ENCODE measurements around the gene TECTB. TPM values are rescaled to one million over a fixed set of nuclear protein-coding genes. Genes with fewer than 3 reads are reported as not detected.

Gene TECTB
- total RNA-seq, 2 donors from 2014 or later = not detected

GRCh38 chr10:112335111-112335867, 52.1 kb downstream of the TECTB start:
- H3K27me3 ChIP-seq = no peaks in the 10 kb centered on the region
- H3K4me1 ChIP-seq = peaks cover 0 to 4% of the 10 kb centered on the region in 2 donors
- H3K9me3 ChIP-seq = no peaks in the 10 kb centered on the region
- H3K4me3 ChIP-seq = no peak overlapping the region
- no peaks in the 10 kb centered on the region for H3K36me3 ChIP-seq
- DNase-seq (ENCODE audit: low spot score) = no peak
- TF ChIP-seq, protein P1, sequence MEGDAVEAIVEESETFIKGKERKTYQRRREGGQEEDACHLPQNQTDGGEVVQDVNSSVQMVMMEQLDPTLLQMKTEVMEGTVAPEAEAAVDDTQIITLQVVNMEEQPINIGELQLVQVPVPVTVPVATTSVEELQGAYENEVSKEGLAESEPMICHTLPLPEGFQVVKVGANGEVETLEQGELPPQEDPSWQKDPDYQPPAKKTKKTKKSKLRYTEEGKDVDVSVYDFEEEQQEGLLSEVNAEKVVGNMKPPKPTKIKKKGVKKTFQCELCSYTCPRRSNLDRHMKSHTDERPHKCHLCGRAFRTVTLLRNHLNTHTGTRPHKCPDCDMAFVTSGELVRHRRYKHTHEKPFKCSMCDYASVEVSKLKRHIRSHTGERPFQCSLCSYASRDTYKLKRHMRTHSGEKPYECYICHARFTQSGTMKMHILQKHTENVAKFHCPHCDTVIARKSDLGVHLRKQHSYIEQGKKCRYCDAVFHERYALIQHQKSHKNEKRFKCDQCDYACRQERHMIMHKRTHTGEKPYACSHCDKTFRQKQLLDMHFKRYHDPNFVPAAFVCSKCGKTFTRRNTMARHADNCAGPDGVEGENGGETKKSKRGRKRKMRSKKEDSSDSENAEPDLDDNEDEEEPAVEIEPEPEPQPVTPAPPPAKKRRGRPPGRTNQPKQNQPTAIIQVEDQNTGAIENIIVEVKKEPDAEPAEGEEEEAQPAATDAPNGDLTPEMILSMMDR (IDR thresholded peaks at IDR 0.05) = no peak
- no peak overlapping the region for H3K27ac ChIP-seq

DNA sequence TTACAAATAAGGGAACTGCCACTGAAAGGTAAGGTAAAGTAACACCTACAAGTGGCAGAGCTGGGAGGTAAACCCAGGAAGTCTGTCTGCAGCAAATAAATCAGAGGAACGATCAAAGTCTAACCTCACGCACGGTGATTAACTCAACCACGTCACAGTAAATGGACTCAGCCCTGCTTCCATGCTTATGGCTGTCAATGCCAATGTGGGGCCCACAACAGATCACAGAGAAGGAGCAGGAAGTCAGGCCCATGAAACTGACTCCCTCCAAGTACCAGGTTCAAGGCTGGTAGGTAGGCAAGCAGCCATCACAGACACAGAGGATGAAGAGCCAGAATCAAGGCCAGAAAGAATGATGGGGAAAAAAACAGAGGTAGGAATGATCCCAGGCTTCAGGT, 52.7 kb downstream of the TECTB start:
- Histone ChIP-seq H3K36me3 (no peaks in the 10 kb centered on the region), H3K4me1 (peaks cover 0 to 4% of the 10 kb centered on the region in 2 donors), H3K27ac (no peak overlapping the region), H3K4me3 (no peak overlapping the region), H3K27me3 (no peaks in the 10 kb centered on the region), H3K9me3 (no peaks in the 10 kb centered on the region)
- TF ChIP-seq, protein P1 (IDR thresholded peaks at IDR 0.05) = no peak
- DNase-seq (ENCODE audit: low spot score) = no peak

- Histone ChIP-seq H3K4me1 (peaks cover 0 to 4% of the 10 kb centered on the region in 2 donors), H3K9me3 (no peaks in the 10 kb centered on the region), H3K4me3 (no peak overlapping the region), H3K27me3 (no peaks in the 10 kb centered on the region), H3K36me3 (no peaks in the 10 kb centered on the region), H3K27ac (no peak overlapping the region)
- TF ChIP-seq, protein P1 (IDR thresholded peaks at IDR 0.05) = no peak
- no peak for DNase-seq (ENCODE audit: low spot score)
Observed at GRCh38 chr10:112336556-112337201, 53.5 kb downstream of the TECTB start.

DNA sequence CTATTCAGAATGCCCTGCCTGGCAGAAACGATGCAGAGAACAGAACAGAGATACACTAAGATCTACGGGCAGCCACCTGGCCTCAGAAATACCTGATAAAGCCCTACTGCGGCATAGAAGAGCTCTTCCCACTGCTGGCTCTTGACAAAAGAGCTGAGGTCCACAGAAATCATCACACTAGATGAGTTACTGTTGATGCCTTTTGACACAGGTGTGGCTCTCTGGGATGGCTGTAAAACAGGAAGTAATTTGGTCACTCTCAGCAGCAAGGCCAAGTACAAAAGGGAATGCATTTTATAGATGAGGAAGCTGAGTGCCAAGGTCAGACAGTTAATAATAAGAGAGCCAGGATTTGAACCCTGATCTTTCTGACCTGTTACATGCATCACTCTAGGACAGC, 55.8 kb downstream of the TECTB start:
- no peaks in the 10 kb centered on the region for H3K9me3 ChIP-seq
- H3K36me3 ChIP-seq = no peaks in the 10 kb centered on the region
- no peak for DNase-seq (ENCODE audit: low spot score)
- TF ChIP-seq, protein P1 (IDR thresholded peaks at IDR 0.05) = no peak
- H3K27me3 ChIP-seq = no peaks in the 10 kb centered on the region
- no peak overlapping the region for H3K4me3 ChIP-seq
- no peak overlapping the region for H3K27ac ChIP-seq
- H3K4me1 ChIP-seq = peaks cover 0 to 4% of the 10 kb centered on the region in 2 donors

DNA sequence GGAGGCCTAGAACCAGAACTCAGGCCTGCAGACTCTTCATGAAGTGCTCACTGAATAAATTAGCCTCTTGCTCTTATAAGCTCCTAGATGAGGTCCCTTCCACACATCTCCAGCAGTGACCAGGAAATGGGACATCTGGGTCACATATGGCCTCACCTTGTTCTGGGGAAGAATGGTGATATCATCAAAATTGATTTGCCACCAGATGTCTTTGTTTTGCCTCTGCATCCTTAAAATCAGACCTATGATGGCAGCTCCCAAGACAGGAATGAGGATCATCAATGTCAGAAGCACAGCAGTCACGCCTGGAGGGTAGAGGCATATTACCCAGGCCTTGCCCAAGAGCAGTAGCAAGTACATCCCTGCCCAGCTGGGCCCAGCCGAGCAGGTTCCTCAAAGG, 57.4 kb downstream of the TECTB start:
- Histone ChIP-seq H3K4me3 (no peak overlapping the region), H3K4me1 (no peaks in the 10 kb centered on the region), H3K36me3 (no peaks in the 10 kb centered on the region), H3K27ac (no peak overlapping the region), H3K27me3 (no peaks in the 10 kb centered on the region), H3K9me3 (no peaks in the 10 kb centered on the region)
- peak; percentile 34 for DNase-seq (ENCODE audit: low spot score)
- TF ChIP-seq, protein P1 (IDR thresholded peaks at IDR 0.05) = no peak

All from right atrium auricular region (tissue), 2 donors.